K562 (cell line): Measurements from ENCODE around the gene ADARB2. TPM values are rescaled to one million over a fixed set of nuclear protein-coding genes. Genes with fewer than 3 reads are reported as not detected.

Source experiments
- ATF7 ChIP-seq: fragments of 450-650 bp; IDR thresholded peaks from 2 replicates; pipeline ENCODE4 v1.7.1; 2014; ENCODE audit warnings: mild to moderate bottlenecking, moderate library complexity
- CBX1 ChIP-seq: sonication (generic); IDR thresholded peaks from 2 replicates; pipeline ENCODE4 v1.6.1; 2016; ENCODE audit warnings: antibody characterized with exemption, low read depth, mild to moderate bottlenecking
- CCAR2 ChIP-seq: fragments of 200-400 bp; formaldehyde crosslinking; IDR thresholded peaks from 2 replicates; pipeline ENCODE4 v1.6.1; 2017; ENCODE audit warnings: mild to moderate bottlenecking, low read depth, low read length
- EP300 ChIP-seq: IDR thresholded peaks from 2 replicates; pipeline ENCODE4 v1.6.1; 2012; ENCODE audit warnings: low read length, improper control_type of control experiment
- HDAC8 ChIP-seq: fragments of 450-650 bp; IDR thresholded peaks from 2 replicates; pipeline ENCODE4 v1.6.1; 2016; ENCODE audit warnings: mild to moderate bottlenecking, missing genetic modification characterization, moderate library complexity, missing compliant biosample characterization
- HNRNPH1 ChIP-seq: fragments of 200-400 bp; formaldehyde crosslinking; optimal IDR thresholded peaks from 2 replicates; pipeline ENCODE3; 2017; ENCODE audit warnings: low read depth, mild to moderate bottlenecking, low read length, moderate library complexity
- HNRNPLL ChIP-seq: fragments of 200-400 bp; formaldehyde crosslinking; IDR thresholded peaks from 2 replicates; pipeline ENCODE4 v1.6.1; 2017; ENCODE audit warnings: low read length, low read depth, mild to moderate bottlenecking; ENCODE audit not compliant: poor library complexity, severe bottlenecking
- HNRNPUL1 ChIP-seq: fragments of 200-400 bp; formaldehyde crosslinking; IDR thresholded peaks from 2 replicates; pipeline ENCODE4 v1.6.1; 2017; ENCODE audit warnings: low read length
- NCOA1 ChIP-seq: fragments of 450-650 bp; IDR thresholded peaks from 2 replicates; pipeline ENCODE4 v1.6.1; 2016; ENCODE audit warnings: low read depth
- NFXL1 ChIP-seq: fragments of 450-650 bp; formaldehyde crosslinking; IDR thresholded peaks from 2 replicates; pipeline ENCODE4 v1.4.0; 2021; ENCODE audit warnings: mild to moderate bottlenecking
- NR2C1 ChIP-seq, 2 experiments: fragments of 450-650 bp; IDR thresholded peaks; 2 replicates each; pipeline ENCODE4 v1.6.1; 2017; ENCODE audit warnings: mild to moderate bottlenecking in 2 of 2, antibody characterized with exemption in 1 of 2, inconsistent platforms in 1 of 2, missing compliant biosample characterization in 1 of 2, missing genetic modification characterization in 1 of 2
- OTX1 ChIP-seq: fragments of 450-650 bp; formaldehyde crosslinking; IDR thresholded peaks from 2 replicates; pipeline ENCODE4 v1.4.0; 2022; ENCODE audit warnings: mild to moderate bottlenecking
- POLR3G ChIP-seq: IDR thresholded peaks from 2 replicates; pipeline ENCODE4 v1.6.1; 2011; ENCODE audit not compliant: insufficient read length, insufficient replicate concordance; ENCODE audit errors: extremely low read depth
- RAD21 ChIP-seq, 2 experiments: fragments of 250-450 bp in 1 of 2; fragments of 450-650 bp in 1 of 2; sonication (Bioruptor Pico) in 1 of 2; formaldehyde crosslinking in 1 of 2; IDR thresholded peaks in 1 of 2; conservative IDR thresholded peaks in 1 of 2; 2 replicates each; pipeline versions ENCODE4 v1.4.0 to v1.8.0; 2020 to 2022; ENCODE audit warnings: mild to moderate bottlenecking in 2 of 2, moderate library complexity in 1 of 2
- SAP30 ChIP-seq: fragments of 200-600 bp; sonication (generic); IDR thresholded peaks from 2 replicates; pipeline ENCODE4 v1.6.1; 2012; ENCODE audit warnings: borderline replicate concordance, low read depth, mild to moderate bottlenecking, moderate library complexity, low read length, control low read depth, inconsistent platforms; ENCODE audit not compliant: insufficient read depth, poor library complexity, severe bottlenecking
- ZC3H11A ChIP-seq: IDR thresholded peaks from 2 replicates; pipeline ENCODE4 v1.6.1; 2012; ENCODE audit warnings: low read depth, low read length, improper control_type of control experiment
- ZNF174 ChIP-seq: fragments of 250-450 bp; sonication (Bioruptor Pico); IDR thresholded peaks from 2 replicates; pipeline ENCODE4 v1.4.0; 2020; ENCODE audit warnings: mild to moderate bottlenecking
- ZNF212 ChIP-seq: fragments of 450-650 bp; formaldehyde crosslinking; IDR thresholded peaks from 2 replicates; pipeline ENCODE4 v1.4.0; 2020; ENCODE audit warnings: mild to moderate bottlenecking
- ZNF347 ChIP-seq: fragments of 450-650 bp; formaldehyde crosslinking; IDR thresholded peaks from 2 replicates; pipeline ENCODE4 v1.4.0; 2020; ENCODE audit warnings: low read depth, mild to moderate bottlenecking, moderate library complexity
- ZNF354B ChIP-seq: fragments of 250-450 bp; sonication (Bioruptor Pico); IDR thresholded peaks from 2 replicates; pipeline ENCODE4 v1.4.0; 2020
- ZNF76 ChIP-seq: fragments of 250-450 bp; sonication (Bioruptor Pico); IDR thresholded peaks from 2 replicates; pipeline ENCODE4 v1.4.0; 2020; ENCODE audit warnings: mild to moderate bottlenecking, moderate library complexity, borderline replicate concordance
- polyA plus RNA-seq, 8 experiments: library from polyadenylated mRNA; depleted of rRNA in 4 of 8; stranded (reverse) in 5 of 8; unstranded in 3 of 8; fragments of >200 nt; fragmentation: Nextera tagmentation in 2 of 8; fragmentation: Illumina TruSeq in 1 of 8; extraction: Ambion mirVana in 2 of 8; extraction: Trizol in 1 of 8; gene quantifications; 2 replicates each; pipeline versions ENCODE4 v1.2.1 to v1.2.3, GENCODE V29; 2011 to 2014; ENCODE audit warnings: inconsistent platforms in 1 of 8, missing spikeins in 1 of 8
- total RNA-seq, 7 experiments: library from RNA; depleted of rRNA in 6 of 7; stranded (reverse); fragments of >200 nt in 6 of 7; fragmentation: Illumina TruSeq in 2 of 7; extraction: Trizol in 2 of 7; gene quantifications; 2 replicates each; pipeline versions ENCODE4 v1.2.1 to v1.2.3, GENCODE V29; 2011 to 2021; ENCODE audit warnings: low replicate concordance in 1 of 7
- TF ChIP-seq, protein P1 (sequence below): sonication (generic); formaldehyde crosslinking; IDR thresholded peaks from 2 replicates; pipeline ENCODE4 v1.5.0; 2020; ENCODE audit warnings: missing genetic modification reagents
- TF ChIP-seq, protein P2 (sequence below): fragments of 200-400 bp; formaldehyde crosslinking; IDR thresholded peaks from 2 replicates; pipeline ENCODE4 v1.6.1; 2017; ENCODE audit warnings: mild to moderate bottlenecking, low read depth, low read length, moderate library complexity

ADARB2 gene
- total and polyA plus RNA-seq, 9 of the 15 experiments (the other 6 are each of a cell fraction or from before 2014, with no cell fraction given) = not detected

DNA sequence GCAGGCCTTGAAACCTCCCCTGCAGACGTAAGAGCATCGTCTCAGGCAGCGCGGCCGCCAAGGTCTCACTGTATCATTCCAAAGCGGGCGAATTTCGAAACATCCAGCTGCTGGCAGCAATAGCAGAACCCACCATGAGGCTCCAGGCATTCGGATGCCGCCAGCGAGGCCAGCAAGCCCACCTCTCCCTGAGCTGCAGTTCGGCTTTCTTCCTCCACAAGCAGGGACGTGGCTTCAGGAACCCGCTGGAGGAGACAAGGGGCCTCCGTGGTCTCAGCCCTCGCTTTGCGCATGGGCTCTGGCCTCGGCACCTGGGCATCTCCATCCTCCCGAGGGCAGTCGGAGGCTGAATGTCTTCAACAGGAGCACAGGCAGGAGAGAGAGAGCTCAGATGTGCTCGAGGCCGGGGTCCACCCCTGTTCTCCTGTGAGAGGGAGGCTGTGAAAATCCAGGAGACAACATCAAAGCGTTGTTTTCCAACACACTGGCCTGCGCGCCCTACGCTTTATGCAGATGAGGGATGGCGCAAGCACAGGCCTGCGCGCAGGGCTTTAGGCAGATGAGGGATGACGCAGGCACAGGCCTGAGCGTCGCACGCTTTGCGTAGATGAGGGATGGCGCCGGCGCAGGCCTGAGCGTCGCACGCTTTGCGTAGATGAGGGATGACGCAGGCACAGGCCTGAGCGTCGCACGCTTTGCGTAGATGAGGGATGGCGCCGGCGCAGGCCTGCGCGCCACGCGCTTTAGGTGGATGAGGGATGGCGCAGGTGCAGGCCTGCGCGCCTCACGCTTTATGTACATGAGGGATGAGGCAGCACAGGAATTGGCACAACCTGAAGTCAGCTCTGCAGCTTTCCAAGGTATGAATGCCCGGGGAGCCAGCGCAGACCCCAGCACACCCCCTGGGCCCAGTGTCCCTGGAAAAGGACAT, 577.9 kb downstream of the ADARB2 start (continued):
- TF ChIP-seq, protein P1, sequence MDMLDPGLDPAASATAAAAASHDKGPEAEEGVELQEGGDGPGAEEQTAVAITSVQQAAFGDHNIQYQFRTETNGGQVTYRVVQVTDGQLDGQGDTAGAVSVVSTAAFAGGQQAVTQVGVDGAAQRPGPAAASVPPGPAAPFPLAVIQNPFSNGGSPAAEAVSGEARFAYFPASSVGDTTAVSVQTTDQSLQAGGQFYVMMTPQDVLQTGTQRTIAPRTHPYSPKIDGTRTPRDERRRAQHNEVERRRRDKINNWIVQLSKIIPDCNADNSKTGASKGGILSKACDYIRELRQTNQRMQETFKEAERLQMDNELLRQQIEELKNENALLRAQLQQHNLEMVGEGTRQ = no peak
- no peak for TF ChIP-seq ZNF76
- TF ChIP-seq ZNF212 = no peak
- TF ChIP-seq HNRNPH1 = no peak
- TF ChIP-seq CCAR2 = no peak
- TF ChIP-seq NFXL1 = no peak
- TF ChIP-seq NR2C1 (IDR thresholded peaks at IDR 0.05) = no peak
- no peak for TF ChIP-seq NR2C1 (tag; IDR thresholded peaks at IDR 0.05)
- TF ChIP-seq ZNF347 (CRISPR knock-in tag) = no peak
- TF ChIP-seq HNRNPUL1 = no peak
- TF ChIP-seq EP300 = 0 out of 2 replicates have a peak, but pooled peaks have one; percentile 23
- no peak for TF ChIP-seq POLR3G
- TF ChIP-seq, protein P2, sequence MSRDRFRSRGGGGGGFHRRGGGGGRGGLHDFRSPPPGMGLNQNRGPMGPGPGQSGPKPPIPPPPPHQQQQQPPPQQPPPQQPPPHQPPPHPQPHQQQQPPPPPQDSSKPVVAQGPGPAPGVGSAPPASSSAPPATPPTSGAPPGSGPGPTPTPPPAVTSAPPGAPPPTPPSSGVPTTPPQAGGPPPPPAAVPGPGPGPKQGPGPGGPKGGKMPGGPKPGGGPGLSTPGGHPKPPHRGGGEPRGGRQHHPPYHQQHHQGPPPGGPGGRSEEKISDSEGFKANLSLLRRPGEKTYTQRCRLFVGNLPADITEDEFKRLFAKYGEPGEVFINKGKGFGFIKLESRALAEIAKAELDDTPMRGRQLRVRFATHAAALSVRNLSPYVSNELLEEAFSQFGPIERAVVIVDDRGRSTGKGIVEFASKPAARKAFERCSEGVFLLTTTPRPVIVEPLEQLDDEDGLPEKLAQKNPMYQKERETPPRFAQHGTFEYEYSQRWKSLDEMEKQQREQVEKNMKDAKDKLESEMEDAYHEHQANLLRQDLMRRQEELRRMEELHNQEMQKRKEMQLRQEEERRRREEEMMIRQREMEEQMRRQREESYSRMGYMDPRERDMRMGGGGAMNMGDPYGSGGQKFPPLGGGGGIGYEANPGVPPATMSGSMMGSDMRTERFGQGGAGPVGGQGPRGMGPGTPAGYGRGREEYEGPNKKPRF = no peak
- TF ChIP-seq ZC3H11A = peak; percentile 41; the same call in 1 of the 2 replicates
- TF ChIP-seq RAD21 (CRISPR knock-in tag; conservative IDR thresholded peaks at IDR 0.05 in 1 of 2, IDR thresholded peaks at IDR 0.05 in 1 of 2) = no peak
- TF ChIP-seq ATF7 = peak; percentile 78
- TF ChIP-seq ZNF354B = no peak
- TF ChIP-seq OTX1 (CRISPR knock-in tag) = no peak
- peak; percentile 96 for TF ChIP-seq HNRNPLL
- no peak for TF ChIP-seq CBX1
- TF ChIP-seq ZNF174 = no peak
- TF ChIP-seq HDAC8 (tag) = no peak
- no peak for TF ChIP-seq SAP30
- no peak; the same call in 1 of the 2 replicates for TF ChIP-seq NCOA1
